HG03439 (cell line): ENCODE results near the gene POU2AF3.

Experiments used
- ATAC-seq: cut with Tn5 transposase; IDR thresholded peaks from one replicate; pipeline ENCODE4 v1.9.1; 2021; ENCODE audit warnings: mild to moderate bottlenecking, moderate library complexity; ENCODE audit not compliant: unreplicated experiment

The POU2AF3 gene

DNA sequence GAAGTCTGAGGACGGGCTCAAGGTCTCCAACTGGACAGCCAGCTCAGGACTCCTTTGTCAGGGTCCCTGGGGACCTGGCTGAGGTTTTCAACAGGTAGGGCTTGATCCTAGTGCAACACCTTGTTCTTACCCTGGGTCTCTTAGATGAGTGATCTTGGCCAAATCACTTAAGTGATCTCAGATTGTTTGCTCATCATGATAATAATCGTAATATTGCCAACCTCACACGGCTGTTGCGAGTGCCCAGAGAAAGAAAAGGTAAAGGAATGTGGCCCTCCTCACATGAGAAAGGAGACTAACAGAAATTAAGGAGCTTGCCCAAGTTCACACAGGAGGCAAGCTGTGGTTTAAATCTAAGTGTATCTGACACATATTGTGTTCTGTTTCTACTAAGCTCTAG is 28.5 kb downstream of the POU2AF3 start:
- ATAC-seq = no peak

GRCh38 chr11:111327908-111328624 is 29.7 kb downstream of the POU2AF3 start:
- ATAC-seq = no peak

- no peak for ATAC-seq
Observed at GRCh38 chr11:111329306-111330204, 31.2 kb downstream of the POU2AF3 start.

DNA sequence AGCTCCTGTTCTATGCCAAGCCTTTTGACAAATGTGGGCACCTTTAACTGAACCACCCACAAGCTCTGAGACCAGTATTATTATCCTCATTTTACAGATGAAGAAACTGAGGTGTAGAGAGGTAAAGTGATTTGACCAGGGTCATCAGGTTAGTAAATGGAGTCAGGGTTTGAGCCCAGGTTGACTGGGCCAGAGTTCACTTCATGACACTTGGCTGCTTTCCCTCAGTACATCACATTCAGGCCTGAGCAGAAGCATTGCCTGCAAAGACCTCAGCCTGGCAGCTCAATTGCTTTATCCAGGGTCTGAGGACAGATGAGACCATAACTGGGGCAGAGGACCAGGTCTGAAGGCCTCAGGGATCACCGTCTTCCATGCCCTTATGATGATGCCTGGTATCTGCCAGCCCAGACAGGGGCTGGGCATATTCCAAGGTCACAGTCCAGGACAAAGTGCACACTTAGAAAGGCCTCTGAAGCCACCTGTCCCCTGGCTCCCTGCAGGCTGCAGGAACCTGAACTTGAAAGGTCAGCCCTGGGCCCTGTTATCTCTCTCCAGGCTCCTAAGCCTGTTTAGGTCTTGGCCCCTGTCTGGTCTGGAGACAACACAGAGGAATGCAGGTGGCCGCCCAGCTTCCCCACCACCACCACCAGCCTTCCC is 32.0 kb downstream of the POU2AF3 start:
- no peak for ATAC-seq

DNA sequence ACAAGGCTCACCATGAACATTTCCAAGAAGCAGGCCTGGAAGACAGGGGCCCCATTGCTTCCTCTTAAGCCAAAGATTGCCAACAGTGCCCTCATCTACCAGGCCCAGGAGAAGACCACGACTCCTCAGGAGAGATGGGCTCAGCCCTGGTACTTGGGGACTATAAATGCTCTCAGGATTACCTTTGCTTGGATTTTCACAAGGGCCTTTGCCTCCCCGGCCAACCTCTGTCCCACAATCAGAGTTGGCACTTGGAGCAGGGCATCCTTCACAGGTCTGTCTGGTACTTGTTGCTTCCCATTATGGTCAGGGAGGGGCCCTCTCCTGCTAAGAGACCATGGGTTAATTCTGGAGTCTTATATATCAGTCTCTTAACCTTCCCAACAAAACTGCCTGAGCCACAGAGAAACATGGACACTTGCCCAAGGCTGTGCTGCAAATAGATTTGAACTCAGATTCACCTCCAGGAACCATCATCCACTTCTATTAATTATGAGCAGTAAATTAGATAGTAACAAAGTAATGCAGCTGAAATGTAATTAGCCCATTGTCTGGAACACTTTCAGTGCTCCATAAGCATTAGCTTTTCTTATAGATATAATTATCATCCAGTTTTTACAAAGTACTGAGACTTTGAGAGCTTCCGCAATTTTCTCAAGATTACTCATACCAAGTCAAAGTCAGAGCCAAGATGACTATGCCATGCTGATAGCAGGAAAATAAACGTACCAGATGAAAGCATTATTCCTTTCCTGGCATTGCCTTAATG is 33.5 kb downstream of the POU2AF3 start:
- ATAC-seq = no peak

GRCh38 chr11:111334532-111335502 is 36.5 kb downstream of the POU2AF3 start:
- ATAC-seq = no peak

- ATAC-seq = no peak
Observed at GRCh38 chr11:111335549-111335948, 37.2 kb downstream of the POU2AF3 start.

GRCh38 chr11:111336062-111336461 is 37.7 kb downstream of the POU2AF3 start:
- no peak for ATAC-seq

GRCh38 chr11:111336582-111337256 is 38.4 kb downstream of the POU2AF3 start:
- ATAC-seq = no peak

DNA sequence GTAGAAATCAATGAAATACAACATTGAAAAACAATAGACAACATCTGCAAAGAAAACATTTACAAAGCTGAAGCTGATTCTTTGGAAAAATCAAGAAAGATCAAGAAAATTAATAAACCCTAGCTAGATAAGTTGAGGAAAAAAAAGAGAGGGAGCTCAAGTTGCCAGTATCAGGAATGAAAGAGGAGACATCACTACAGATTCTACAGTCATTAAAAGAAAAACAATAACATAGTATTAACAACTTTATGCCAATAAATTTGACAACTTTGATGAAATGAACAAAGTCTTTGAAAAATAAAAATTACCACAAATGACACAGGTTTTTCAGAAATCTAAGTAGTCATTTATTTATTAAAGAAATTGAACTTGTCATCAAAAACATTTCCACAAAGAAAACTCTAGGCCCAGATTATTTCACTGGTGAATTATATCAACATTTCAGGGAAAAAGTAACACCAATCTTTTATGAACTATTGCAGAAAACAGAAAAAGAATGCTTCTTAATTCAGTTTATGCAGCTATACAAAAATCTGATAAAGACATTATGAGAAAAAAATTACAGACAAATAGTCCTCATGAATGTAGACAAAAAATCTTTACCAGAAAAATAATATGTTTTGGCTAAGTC is 41.5 kb downstream of the POU2AF3 start:
- ATAC-seq = no peak

- ATAC-seq = no peak
Observed at GRCh38 chr11:111342329-111342728, 44.0 kb downstream of the POU2AF3 start.

GRCh38 chr11:111344032-111344431 is 45.7 kb downstream of the POU2AF3 start:
- ATAC-seq = no peak

- ATAC-seq = no peak
Observed at GRCh38 chr11:111347002-111347722, 48.8 kb downstream of the POU2AF3 start.

DNA sequence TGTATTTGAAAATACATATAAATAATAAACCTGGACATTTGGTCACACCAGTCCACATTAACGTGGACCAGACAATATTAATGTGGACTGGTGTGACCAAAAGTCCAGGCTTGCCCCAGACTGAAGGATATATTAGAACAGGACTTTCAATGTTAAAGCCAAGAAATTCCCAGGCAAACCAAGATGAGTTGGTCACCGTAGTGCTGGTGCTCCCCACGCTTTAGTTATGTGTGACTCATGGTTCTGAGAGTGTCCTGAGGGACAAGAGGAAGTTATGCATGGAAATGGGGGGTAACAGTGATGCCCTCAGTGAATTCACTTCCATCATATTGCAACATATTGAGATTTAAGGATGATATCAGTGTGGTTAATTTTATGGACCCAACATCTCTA is 49.4 kb downstream of the POU2AF3 start:
- ATAC-seq = no peak

GRCh38 chr11:111348147-111348546 is 49.8 kb downstream of the POU2AF3 start:
- ATAC-seq = no peak

DNA sequence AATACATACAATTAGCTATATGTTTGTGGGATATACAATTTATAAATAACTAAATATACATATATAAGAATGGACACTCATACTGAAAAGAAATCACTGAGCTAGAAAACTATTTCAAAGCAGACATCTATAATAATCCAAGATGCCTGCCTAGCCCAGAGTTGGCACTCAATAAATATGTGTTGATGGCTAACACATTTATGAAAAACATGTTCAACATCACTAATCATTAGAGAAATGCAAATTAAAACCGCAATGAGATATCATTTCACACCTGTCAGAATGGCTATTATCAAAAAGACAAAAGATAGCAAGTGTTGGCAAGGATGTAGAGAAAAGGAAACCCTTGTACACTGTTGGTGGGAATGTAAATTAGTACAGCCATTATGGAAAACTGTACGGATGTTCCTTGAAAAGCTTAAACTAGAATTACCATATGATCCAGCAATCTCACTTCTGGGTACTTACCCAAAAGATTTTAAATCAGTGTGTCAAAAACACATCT is 50.9 kb downstream of the POU2AF3 start:
- ATAC-seq = no peak

- no peak for ATAC-seq
Observed at GRCh38 chr11:111350811-111351210, 52.5 kb downstream of the POU2AF3 start.
